H1 (cell line): ENCODE results near the gene ZNF516. TPM values are rescaled to one million over a fixed set of nuclear protein-coding genes. Genes with fewer than 3 reads are reported as not detected.

Experiments used
- CTCF ChIA-PET: fragments of 300-600 bp; sonication (Branson Sonifier 250); formaldehyde crosslinking; loops from one replicate; lab custom pipeline; 2021; ENCODE audit not compliant: partially characterized antibody; lab: Charles Lee
- POLR2A ChIA-PET: fragments of 300-600 bp; sonication (Branson Sonifier 250); formaldehyde crosslinking; loops from one replicate; lab custom pipeline; 2021; ENCODE audit warnings: inconsistent platforms; ENCODE audit not compliant: partially characterized antibody; lab: Charles Lee
- DNase-seq, 2 experiments: peaks; one replicate each; pipeline versions ENCODE4 v3.0.0 to v3.0.0-alpha.2; 2010 to 2022; ENCODE audit warnings: low spot score in 2 of 2, low read depth in 1 of 2, mixed read lengths in 1 of 2
- FAIRE-seq: peaks from 2 replicates; lab custom pipeline; 2011; peaks lifted over from hg19 to GRCh38; lab: Jason Lieb, UNC
- H2AFZ ChIP-seq: 2 replicates; pipeline ENCODE4 v1.8.1; 2012; ENCODE audit warnings: low read length, inconsistent platforms
- H2AK5ac ChIP-seq: 2 replicates; pipeline ENCODE4 v1.6.1; 2013; ENCODE audit warnings: low read depth, low read length
- H2BK120ac ChIP-seq: replicated peaks from 2 replicates; pipeline ENCODE3; 2013; ENCODE audit warnings: low read depth, low read length, inconsistent platforms
- H2BK12ac ChIP-seq: 2 replicates; pipeline ENCODE4 v1.6.1; 2013; ENCODE audit warnings: low read depth, low read length
- H2BK15ac ChIP-seq: 2 replicates; pipeline ENCODE4 v1.6.1; 2013; ENCODE audit warnings: low read length
- H2BK20ac ChIP-seq: 2 replicates; pipeline ENCODE4 v1.6.1; 2013; ENCODE audit warnings: low read length
- H2BK5ac ChIP-seq: 2 replicates; pipeline ENCODE4 v1.6.1; 2013; ENCODE audit warnings: low read depth, low read length
- H3K14ac ChIP-seq: 2 replicates; pipeline ENCODE4 v1.6.1; 2013; ENCODE audit warnings: inconsistent platforms; ENCODE audit not compliant: insufficient read length
- H3K18ac ChIP-seq: 2 replicates; pipeline ENCODE4 v1.6.1; 2013; ENCODE audit warnings: low read length; ENCODE audit errors: extremely low read depth
- H3K23ac ChIP-seq: 2 replicates; pipeline ENCODE4 v1.6.1; 2013; ENCODE audit warnings: inconsistent platforms; ENCODE audit not compliant: insufficient read length
- H3K23me2 ChIP-seq: 2 replicates; pipeline ENCODE4 v1.6.1; 2013; ENCODE audit warnings: low read depth, low read length
- H3K27ac ChIP-seq: 2 replicates; pipeline ENCODE4 v1.6.1; 2011; ENCODE audit warnings: low read depth, low read length, inconsistent platforms
- H3K27me3 ChIP-seq, 4 experiments: replicated peaks in 1 of 4; 1 replicate in 1 of 4; 2 replicates in 3 of 4; pipeline versions ENCODE4 v1.6.1 to v1.8.1; 2011 to 2013; ENCODE audit warnings: low read length in 3 of 4, mild to moderate bottlenecking in 3 of 4, inconsistent platforms in 2 of 4, mixed read lengths in 2 of 4, moderate library complexity in 1 of 4; ENCODE audit not compliant: control insufficient read depth in 3 of 4, insufficient read depth in 3 of 4; ENCODE audit errors: extremely low read depth in 1 of 4
- H3K36me3 ChIP-seq, 4 experiments: 2 replicates each; pipeline versions ENCODE4 v1.6.1 to v1.8.1; 2011 to 2013; ENCODE audit warnings: mild to moderate bottlenecking in 4 of 4, low read length in 3 of 4, moderate library complexity in 2 of 4, control low read depth in 1 of 4, inconsistent platforms in 1 of 4; ENCODE audit not compliant: insufficient read depth in 4 of 4, control insufficient read depth in 2 of 4
- H3K4ac ChIP-seq: replicated peaks from 2 replicates; pipeline ENCODE3; 2013; ENCODE audit warnings: low read length, low read depth, mixed read lengths, inconsistent platforms; ENCODE audit not compliant: insufficient read length
- H3K4me1 ChIP-seq, 4 experiments: replicated peaks in 1 of 4; 1 replicate in 1 of 4; 2 replicates in 3 of 4; pipeline versions ENCODE4 v1.6.1 to v1.8.1; 2011 to 2013; ENCODE audit warnings: low read length in 3 of 4, inconsistent platforms in 2 of 4, mixed read lengths in 1 of 4; ENCODE audit not compliant: insufficient read depth in 4 of 4, control insufficient read depth in 3 of 4
- H3K4me2 ChIP-seq, 2 experiments: 2 replicates each; pipeline versions ENCODE4 v1.6.1 to v1.8.1; 2011 to 2013; ENCODE audit warnings: low read depth in 2 of 2, low read length in 2 of 2, control low read depth in 1 of 2, inconsistent platforms in 1 of 2, mild to moderate bottlenecking in 1 of 2; ENCODE audit not compliant: insufficient read depth in 1 of 2
- H3K4me3 ChIP-seq, 4 experiments: fragments of 200-600, 300-600 bp in 1 of 4; sonication (generic), shearing (Covaris generic), sonication (Bioruptor Twin) in 1 of 4; 2 replicates each; pipeline versions ENCODE4 v1.5.1 to v1.8.1; 2011 to 2016; ENCODE audit warnings: low read length in 4 of 4, low read depth in 3 of 4, control low read depth in 2 of 4, inconsistent platforms in 2 of 4, mild to moderate bottlenecking in 2 of 4, mixed read lengths in 1 of 4, moderate library complexity in 1 of 4; ENCODE audit not compliant: insufficient read depth in 2 of 4; ENCODE audit errors: extremely low read depth in 1 of 4
- H3K56ac ChIP-seq: replicated peaks from 2 replicates; pipeline ENCODE3; 2013; ENCODE audit warnings: low read depth, mild to moderate bottlenecking, mixed read lengths, low read length, inconsistent platforms; ENCODE audit not compliant: insufficient read length
- H3K79me1 ChIP-seq: 2 replicates; pipeline ENCODE4 v1.6.1; 2013; ENCODE audit warnings: low read depth, low read length, control low read depth
- H3K79me2 ChIP-seq, 2 experiments: 2 replicates each; pipeline versions ENCODE4 v1.6.1 to v1.8.1; 2012 to 2013; ENCODE audit warnings: low read length in 2 of 2, mild to moderate bottlenecking in 2 of 2, inconsistent platforms in 1 of 2; ENCODE audit not compliant: insufficient read depth in 2 of 2, control insufficient read depth in 1 of 2
- H3K9ac ChIP-seq, 4 experiments: replicated peaks in 1 of 4; 1 replicate in 1 of 4; 2 replicates in 3 of 4; pipeline versions ENCODE4 v1.6.1 to v1.8.1; 2011 to 2013; ENCODE audit warnings: low read depth in 3 of 4, low read length in 3 of 4, control low read depth in 2 of 4, mild to moderate bottlenecking in 2 of 4, moderate library complexity in 2 of 4, inconsistent platforms in 1 of 4; ENCODE audit errors: extremely low read depth in 1 of 4
- H3K9me3 ChIP-seq, 2 experiments: 2 replicates each; pipeline versions ENCODE4 v1.6.1 to v1.8.1; 2012 to 2013; ENCODE audit warnings: mild to moderate bottlenecking in 2 of 2, moderate library complexity in 2 of 2, control low read depth in 1 of 2, inconsistent platforms in 1 of 2, low read depth in 1 of 2, low read length in 1 of 2, mixed read lengths in 1 of 2; ENCODE audit not compliant: insufficient read depth in 2 of 2
- H4K20me1 ChIP-seq, 2 experiments: replicated peaks in 1 of 2; 2 replicates each; pipeline versions ENCODE3 to v1.8.1; 2011 to 2013; ENCODE audit warnings: inconsistent platforms in 2 of 2, low read length in 2 of 2, mild to moderate bottlenecking in 1 of 2; ENCODE audit not compliant: insufficient read depth in 2 of 2, control insufficient read depth in 1 of 2
- H4K5ac ChIP-seq: 2 replicates; pipeline ENCODE4 v1.6.1; 2013; ENCODE audit warnings: low read length, low read depth, mixed read lengths, inconsistent platforms; ENCODE audit not compliant: insufficient read length
- H4K8ac ChIP-seq: 2 replicates; pipeline ENCODE4 v1.8.0; 2013; ENCODE audit warnings: mild to moderate bottlenecking, moderate library complexity, low read length, inconsistent platforms; ENCODE audit not compliant: insufficient read depth; ENCODE audit errors: extremely low read depth
- H4K91ac ChIP-seq: replicated peaks from 2 replicates; pipeline ENCODE3; 2013; ENCODE audit warnings: low read length, mixed read lengths, inconsistent platforms; ENCODE audit not compliant: insufficient read length
- ATF2 ChIP-seq: IDR thresholded peaks from 2 replicates; pipeline ENCODE4 v1.6.1; 2012; ENCODE audit warnings: low read length, inconsistent platforms
- EP300 ChIP-seq, 2 experiments: IDR thresholded peaks; 1 replicate in 1 of 2; 2 replicates in 1 of 2; pipeline ENCODE4 v1.6.1; 2011 to 2012; ENCODE audit warnings: low read depth in 2 of 2, low read length in 2 of 2, mild to moderate bottlenecking in 2 of 2, borderline replicate concordance in 1 of 2, inconsistent platforms in 1 of 2, moderate library complexity in 1 of 2
- NANOG ChIP-seq: IDR thresholded peaks from 2 replicates; pipeline ENCODE4 v1.6.1; 2011; ENCODE audit warnings: low read length, low read depth, mild to moderate bottlenecking, inconsistent platforms; ENCODE audit not compliant: insufficient read depth, poor library complexity, severe bottlenecking
- WGBS, 2 experiments: shearing (Covaris generic) in 1 of 2; methylation state at CpG; one replicate each; pipeline versions ENCODE4 v1.1.6 to v1.1.7; 2013 to 2015; ENCODE audit warnings: low lambda C conversion rate in 2 of 2, mixed read lengths in 2 of 2, inconsistent platforms in 1 of 2, low coverage in 1 of 2, missing lambda C conversion rate in 1 of 2; ENCODE audit not compliant: insufficient replicate concordance in 2 of 2, insufficient coverage in 1 of 2, insufficient read length in 1 of 2; ENCODE audit errors: extremely low coverage in 1 of 2, missing lambda C conversion rate in 1 of 2; 5-methylcytosine and 5-hydroxymethylcytosine counted together
- polyA plus RNA-seq, 7 experiments: library from polyadenylated mRNA; depleted of rRNA in 3 of 7; stranded (reverse) in 5 of 7; unstranded in 2 of 7; fragments of >200 nt in 5 of 7; fragments of 200-250 nt in 2 of 7; gene quantifications; 1 replicate in 5 of 7; 2 replicates in 1 of 7; 4 replicates in 1 of 7; pipeline versions ENCODE4 v1.2.1 to v1.2.3, GENCODE V29; 2011 to 2013; ENCODE audit warnings: missing spikeins in 2 of 7, mixed read lengths in 2 of 7
- total RNA-seq: library from RNA; stranded (reverse); fragmentation: NEBNext Ultra II Directional; extraction: Animal tissue kit (Norgen Biotek cat#: 25700); gene quantifications from 2 replicates; pipeline ENCODE4 v1.2.1, GENCODE V29; 2021

Gene ZNF516
- total and polyA plus RNA-seq, 2 of the 8 experiments (the other 6 are each of a cell fraction or from before 2014, with no cell fraction given) = 7.3 to 17.0 TPM

GRCh38 chr18:76401498-76401897 lies 93.5 kb downstream of the ZNF516 start:
- Histone ChIP-seq H3K18ac (no peak overlapping the region), H3K4me1 (peaks cover 0 to 2% (median 0%) of the 10 kb centered on the region in 4 experiments; a peak in 2 of 7 replicates), H3K4ac (no peak overlapping the region), H3K4me3 (no peak overlapping the region), H3K56ac (no peak overlapping the region), H3K36me3 (no peaks in the 10 kb centered on the region), H2AFZ (no peak overlapping the region), H3K4me2 (no peak overlapping the region), H3K9ac (no peak overlapping the region), H4K8ac (peak overlapping the region; percentile 88), H3K14ac (no peak overlapping the region), H3K9me3 (no peaks in the 10 kb centered on the region), H4K91ac (no peak overlapping the region), H3K23me2 (no peaks in the 10 kb centered on the region; the same call in 1 of the 2 replicates), H2BK12ac (no peak overlapping the region), H3K27me3 (no peaks in the 10 kb centered on the region), H3K79me2 (no peaks in the 10 kb centered on the region), H4K20me1 (peaks cover 2 to 13% of the 10 kb centered on the region in 2 experiments), H2BK5ac (no peak overlapping the region), H3K79me1 (peaks cover 7% of the 10 kb centered on the region), H2BK20ac (no peak overlapping the region), H3K23ac (no peak overlapping the region), H4K5ac (no peak overlapping the region), H3K27ac (no peak overlapping the region), H2AK5ac (no peak overlapping the region), H2BK120ac (no peak overlapping the region), H2BK15ac (no peak overlapping the region)
- CTCF ChIA-PET = interaction anchor here (0.7 to 7.4 kb wide), 11 partner anchors 8 to 307 kb away, joined by 3 to 71 read pairs (median 19); no protein-coding TSS in a partner anchor
- no peak for FAIRE-seq
- DNase-seq = no peak
- TF ChIP-seq ATF2 = no peak
- TF ChIP-seq NANOG = no peak
- no peak for TF ChIP-seq EP300 (IDR thresholded peaks at IDR 0.05; ENCODE audit: borderline replicate concordance in 1 of 2, low read depth in 2 of 2, low read length in 2 of 2)
- 95 to 100% methylated on average over 3 to 9 of the region's 25 CpGs for WGBS, 2 experiments
- POLR2A ChIA-PET = no interaction called here
